Measurements from ENCODE around the gene BTBD8. TPM values are rescaled to one million over a fixed set of nuclear protein-coding genes. Genes with fewer than 3 reads are reported as not detected.

BTBD8 gene
- total and polyA plus RNA-seq, 9 of the 15 experiments (the other 6 are each of a cell fraction or from before 2014, with no cell fraction given) = 0.46 to 2.3 (median 1.2) TPM

GRCh38 chr1:92201973-92202372 is 121.8 kb downstream of the BTBD8 start:
- FAIRE-seq (no peak), DNase-seq (ENCODE audit: extremely low read depth in 1 of 4, low spot score in 3 of 4) (no peak), ATAC-seq (no peak)
- no TSS peak for BruUV-seq (replicated peaks)
- Histone ChIP-seq H3K27ac (ENCODE audit: extremely low read depth, low read depth, low read length) (no peak overlapping the region), H3K36me3 (ENCODE audit: control insufficient read depth, insufficient read depth, low read length) (no peaks in the 10 kb centered on the region), H3K79me2 (ENCODE audit: control insufficient read depth, insufficient read depth, low read length) (no peaks in the 10 kb centered on the region), H3K9ac (ENCODE audit: insufficient read depth in 1 of 2, low read depth in 2 of 2, low read length in 2 of 2) (no peak overlapping the region), H3K4me1 (replicated peaks in 1 of 2; ENCODE audit: control insufficient read depth in 2 of 2, insufficient read depth in 2 of 2, low read length in 2 of 2) (no peaks in the 10 kb centered on the region), H4K20me1 (replicated peaks; ENCODE audit: control insufficient read depth, insufficient read depth, low read length) (no peaks in the 10 kb centered on the region), H3K9me1 (ENCODE audit: control insufficient read depth, insufficient read depth, low read length) (no peaks in the 10 kb centered on the region), H3K4me2 (ENCODE audit: insufficient read depth, low read length) (no peak overlapping the region), H3K27me3 (ENCODE audit: control insufficient read depth in 2 of 2, insufficient read depth in 2 of 2, low read length in 2 of 2) (no peaks in the 10 kb centered on the region), H3K4me3 (no peak overlapping the region), H3K9me3 (replicated peaks; ENCODE audit: control insufficient read depth, insufficient read depth, low read depth, low read length) (no peaks in the 10 kb centered on the region), H2AFZ (ENCODE audit: low read depth, low read length) (no peak overlapping the region)
- CTCF ChIA-PET (ENCODE audit: low intra/inter-chr PET ratio) = no interaction called here
- POLR2A ChIA-PET = interaction anchor here (0.7 kb wide), 1 partner anchor 32 kb away, joined by 3 read pairs; no protein-coding TSS in a partner anchor
- in situ Hi-C loops (cut with MboI) = no loop called here
- WGBS (ENCODE audit: insufficient coverage, low coverage, missing lambda C conversion rate) = 4% methylated on average over 5 of the region's 5 CpGs
- intact Hi-C loops (cut with micrococcal nuclease) = no loop called here
- TF ChIP-seq PTBP1 (IDR thresholded peaks at IDR 0.05; ENCODE audit: low read depth, low read length) (no peak), GTF2B (IDR thresholded peaks at IDR 0.05; ENCODE audit: extremely low read depth, insufficient read length) (no peak), CEBPB (tag; IDR thresholded peaks at IDR 0.05) (peak; percentile 67), SFPQ (IDR thresholded peaks at IDR 0.05; ENCODE audit: low read depth, low read length) (no peak), CEBPG (CRISPR knock-in tag; IDR thresholded peaks at IDR 0.05) (no peak), CEBPG (tag; conservative IDR thresholded peaks at IDR 0.05 in 1 of 2, IDR thresholded peaks at IDR 0.05 in 1 of 2) (peak; percentile 44 to 77; a peak in 3 of 4 replicates), CBFA2T2 (conservative IDR thresholded peaks at IDR 0.05) (no peak), ETV1 (tag; conservative IDR thresholded peaks at IDR 0.05; ENCODE audit: low read depth) (0 out of 2 replicates have a peak, but pooled peaks have one; percentile 7)
- TF ChIP-seq, protein P1, sequence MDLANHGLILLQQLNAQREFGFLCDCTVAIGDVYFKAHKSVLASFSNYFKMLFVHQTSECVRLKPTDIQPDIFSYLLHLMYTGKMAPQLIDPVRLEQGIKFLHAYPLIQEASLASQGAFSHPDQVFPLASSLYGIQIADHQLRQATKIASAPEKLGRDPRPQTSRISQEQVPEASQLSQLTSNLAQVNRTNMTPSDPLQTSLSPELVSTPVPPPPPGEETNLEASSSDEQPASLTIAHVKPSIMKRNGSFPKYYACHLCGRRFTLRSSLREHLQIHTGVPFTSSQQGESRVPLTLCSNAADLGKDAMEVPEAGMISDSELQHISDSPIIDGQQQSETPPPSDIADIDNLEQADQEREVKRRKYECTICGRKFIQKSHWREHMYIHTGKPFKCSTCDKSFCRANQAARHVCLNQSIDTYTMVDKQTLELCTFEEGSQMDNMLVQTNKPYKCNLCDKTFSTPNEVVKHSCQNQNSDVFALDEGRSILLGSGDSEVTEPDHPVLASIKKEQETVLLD (IDR thresholded peaks at IDR 0.05) = no peak

Data from K562 (cell line).